ENCODE results near the gene ZC2HC1B.

- TF ChIP-seq CTCF (IDR thresholded peaks at IDR 0.05; ENCODE audit: low read depth, low read length, poor library complexity, severe bottlenecking) (no peak), EZH2phosphoT487 (IDR thresholded peaks at IDR 0.05; ENCODE audit: borderline replicate concordance, low read length) (no peak)
Measured at GRCh38 chr6:143959927-143960326, 95.7 kb downstream of the ZC2HC1B start.

All from DOHH2 (cell line).